Activated naive CD4-positive, alpha-beta T cell treated with anti-CD3 and anti-CD28 coated beads for 36 hours (primary cell): ENCODE results near the gene GRAMD1A. TPM values are rescaled to one million over a fixed set of nuclear protein-coding genes. Genes with fewer than 3 reads are reported as not detected.
A peak's percentile ranks its signal among the peaks of the same experiment; 100 is the strongest.
"Not testable (repeated sequence)": the region's sequence is repeated elsewhere in the genome, so short reads cannot be mapped to it uniquely, and the experiment has no call there.

Source experiments
- CTCF ChIA-PET: fragments of 350-600 bp; sonication (Branson Sonifier 250); formaldehyde crosslinking; loops from one replicate; lab custom pipeline; 2021; ENCODE audit warnings: antibody characterized with exemption; lab: Charles Lee
- DNase-seq: peaks from one replicate; pipeline ENCODE4 v3.0.0-alpha.2; 2020
- H3K27ac Mint-ChIP-seq: one replicate; pipeline ENCODE4 v1.8.0; 2021; ENCODE audit warnings: mild to moderate bottlenecking, mixed read lengths
- H3K27me3 Mint-ChIP-seq: one replicate; pipeline ENCODE4 v1.8.0; 2021; ENCODE audit warnings: low read depth, mixed read lengths
- H3K36me3 Mint-ChIP-seq: one replicate; pipeline ENCODE4 v1.8.0; 2021; ENCODE audit warnings: low read depth, mixed read lengths
- H3K4me1 Mint-ChIP-seq: one replicate; pipeline ENCODE4 v1.8.0; 2021; ENCODE audit warnings: low read depth, mixed read lengths
- H3K4me3 Mint-ChIP-seq: one replicate; pipeline ENCODE4 v1.8.0; 2021; ENCODE audit warnings: mild to moderate bottlenecking, moderate library complexity, mixed read lengths
- H3K9me3 Mint-ChIP-seq: one replicate; pipeline ENCODE4 v1.8.0; 2021; ENCODE audit warnings: mixed read lengths
- intact Hi-C: fragments of 100-400 bp; cut with micrococcal nuclease; formaldehyde crosslinking; loops from one replicate; pipeline ENCODE4 v1.15.1; 2023
- total RNA-seq, 2 experiments: library from RNA; stranded (reverse); gene quantifications; one replicate each; pipeline ENCODE4 v1.2.3, GENCODE V29; 2021

Gene GRAMD1A
- total RNA-seq, 2 experiments from 2014 or later = 117 to 125 TPM

DNA sequence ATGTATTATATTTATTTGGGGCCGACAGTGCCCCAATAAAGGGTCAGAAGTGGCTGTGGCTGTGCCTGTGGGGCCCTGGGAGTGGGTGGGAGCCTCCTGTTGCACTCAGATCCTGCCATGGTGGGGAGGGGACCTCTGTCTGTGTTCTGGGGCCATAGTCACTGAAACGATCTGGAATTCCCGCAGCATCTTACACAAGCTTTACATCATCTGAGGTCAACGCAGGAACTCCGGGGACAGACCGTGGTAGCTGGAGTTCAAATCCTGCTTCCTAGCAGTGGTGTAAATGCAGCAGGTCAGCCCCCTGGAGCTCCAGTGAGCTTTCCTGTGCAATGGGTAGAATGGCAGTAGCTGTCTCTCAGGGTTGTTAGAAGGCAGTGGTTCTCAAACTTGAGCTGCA lies 26.3 kb downstream of the GRAMD1A start:
- DNase-seq = no peak
- peaks cover 20% of the 10 kb centered on the region for H3K36me3 Mint-ChIP-seq
- CTCF ChIA-PET = interaction anchor here (1.0 to 1.3 kb wide), 3 partner anchors 13 to 54 kb away, joined by 3 to 4 read pairs (median 3); no protein-coding TSS in a partner anchor
- no peak overlapping the region for H3K27ac Mint-ChIP-seq
- H3K4me1 Mint-ChIP-seq = peaks cover 9% of the 10 kb centered on the region
- H3K27me3 Mint-ChIP-seq = peaks cover 4% of the 10 kb centered on the region
- H3K4me3 Mint-ChIP-seq = no peak overlapping the region
- H3K9me3 Mint-ChIP-seq = no peaks in the 10 kb centered on the region
- intact Hi-C loops = no loop called here

- Mint-ChIP-seq H3K27me3 (peaks cover 9% of the 10 kb centered on the region), H3K9me3 (no peaks in the 10 kb centered on the region), H3K4me3 (no peak overlapping the region), H3K4me1 (peaks cover 12% of the 10 kb centered on the region), H3K27ac (no peak overlapping the region), H3K36me3 (peaks cover 18% of the 10 kb centered on the region)
- DNase-seq = no peak
- intact Hi-C loops = no loop called here
- CTCF ChIA-PET = interaction anchor here (0.8 to 1.3 kb wide), 4 partner anchors 14 to 63 kb away, joined by 3 to 4 read pairs (median 3); no protein-coding TSS in a partner anchor
Observed at GRCh38 chr19:35027009-35027408, 26.9 kb downstream of the GRAMD1A start.

DNA sequence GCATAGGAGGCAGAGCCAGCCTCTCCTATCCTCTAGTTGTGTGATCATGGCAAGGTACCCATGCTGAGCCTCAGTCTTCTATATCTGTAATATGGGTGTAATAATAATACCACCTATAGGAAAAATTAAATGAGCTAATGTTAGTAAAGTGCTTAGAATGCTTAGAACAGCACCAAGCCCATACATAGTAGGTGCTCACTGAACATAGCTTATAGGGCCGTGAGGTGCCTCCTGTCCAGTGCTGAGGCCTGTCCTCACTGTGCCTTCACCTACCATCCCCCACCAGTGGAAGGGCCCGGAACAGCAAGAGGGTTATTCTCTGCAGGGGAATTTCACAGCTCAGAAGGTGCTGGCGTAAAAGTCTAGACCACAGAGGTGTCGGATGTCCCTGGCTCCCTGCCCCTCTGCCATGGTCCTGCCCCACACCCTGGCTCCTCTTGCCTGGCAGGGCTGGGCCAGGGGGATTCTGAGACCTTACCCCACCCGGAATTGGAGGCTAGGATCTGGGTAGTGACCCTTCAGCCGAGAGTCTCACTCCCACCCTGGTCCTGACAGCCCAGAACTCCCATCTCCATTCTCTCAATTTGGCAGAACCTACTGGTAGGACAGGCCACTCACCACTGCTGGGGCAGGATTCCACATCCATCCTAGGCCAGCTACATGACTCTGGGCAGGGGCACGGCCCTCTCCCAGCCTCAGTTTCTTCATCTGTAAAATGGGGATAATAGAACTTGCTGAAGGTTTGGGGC lies 27.9 kb downstream of the GRAMD1A start:
- CTCF ChIA-PET = interaction anchor here (0.8 to 1.5 kb wide), 3 partner anchors 16 to 62 kb away, joined by 3 to 4 read pairs (median 4); no protein-coding TSS in a partner anchor
- peaks cover 12% of the 10 kb centered on the region for H3K4me1 Mint-ChIP-seq
- peaks cover 12% of the 10 kb centered on the region for H3K36me3 Mint-ChIP-seq
- H3K9me3 Mint-ChIP-seq = no peaks in the 10 kb centered on the region
- intact Hi-C loops = no loop called here
- DNase-seq = no peak
- no peak overlapping the region for H3K4me3 Mint-ChIP-seq
- H3K27ac Mint-ChIP-seq = no peak overlapping the region
- H3K27me3 Mint-ChIP-seq = peaks cover 19% of the 10 kb centered on the region

GRCh38 chr19:35028600-35028885 lies 28.4 kb downstream of the GRAMD1A start:
- H3K27ac Mint-ChIP-seq, H3K4me3 Mint-ChIP-seq, H3K9me3 Mint-ChIP-seq, DNase-seq, intact Hi-C loops: not testable (repeated sequence)
- peaks cover 12% of the 10 kb centered on the region for H3K36me3 Mint-ChIP-seq
- H3K27me3 Mint-ChIP-seq = peaks cover 19% of the 10 kb centered on the region
- peaks cover 12% of the 10 kb centered on the region for H3K4me1 Mint-ChIP-seq
- CTCF ChIA-PET = interaction anchor here (1.5 kb wide), 1 partner anchor 56 kb away, joined by 4 read pairs; no protein-coding TSS in a partner anchor

GRCh38 chr19:35029275-35029736 lies 29.2 kb downstream of the GRAMD1A start:
- intact Hi-C loops, H3K36me3 Mint-ChIP-seq, H3K27ac Mint-ChIP-seq, CTCF ChIA-PET, H3K9me3 Mint-ChIP-seq, DNase-seq: not testable (repeated sequence)
- Mint-ChIP-seq H3K4me1 (peaks cover 12% of the 10 kb centered on the region), H3K27me3 (peaks cover 19% of the 10 kb centered on the region), H3K4me3 (peak overlapping the region; percentile 47)

DNA sequence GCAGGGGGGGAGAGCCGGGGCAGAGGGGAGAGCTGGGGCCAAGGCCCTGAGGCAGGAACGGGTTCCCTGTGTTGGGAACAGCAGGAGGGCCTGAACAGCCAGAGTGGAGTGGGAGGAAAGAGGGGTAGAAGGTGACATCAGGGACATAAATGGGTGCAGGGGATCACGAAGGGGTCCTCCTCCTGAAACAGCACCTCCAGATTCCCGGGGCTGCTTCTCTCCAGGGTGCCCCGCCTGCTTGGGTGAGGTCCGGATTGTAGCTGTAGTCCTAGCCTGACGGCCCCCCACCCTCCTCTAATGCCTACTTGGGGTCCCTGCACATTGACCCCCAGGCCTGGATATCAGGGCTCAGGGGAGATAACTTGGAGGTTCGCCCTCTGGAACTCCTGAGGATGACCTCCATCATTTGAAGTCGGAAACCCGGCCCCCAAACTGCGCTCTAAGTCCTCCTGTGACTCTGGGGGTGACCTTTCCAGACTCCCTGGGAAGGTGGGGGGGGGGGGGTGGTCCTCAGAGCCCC lies 29.7 kb downstream of the GRAMD1A start:
- H3K9me3 Mint-ChIP-seq = no peaks in the 10 kb centered on the region
- peaks cover 12% of the 10 kb centered on the region for H3K4me1 Mint-ChIP-seq
- H3K27me3 Mint-ChIP-seq = peaks cover 19% of the 10 kb centered on the region
- DNase-seq = no peak
- H3K36me3 Mint-ChIP-seq = peaks cover 8% of the 10 kb centered on the region
- intact Hi-C loops = no loop called here
- CTCF ChIA-PET = no interaction called here
- H3K4me3 Mint-ChIP-seq = peak overlapping the region; percentile 47
- no peak overlapping the region for H3K27ac Mint-ChIP-seq

- DNase-seq = peak; percentile 78
- Mint-ChIP-seq H3K9me3 (no peaks in the 10 kb centered on the region), H3K36me3 (peaks cover 6% of the 10 kb centered on the region), H3K27ac (no peak within 1 kb of the TSS), H3K4me1 (peaks cover 12% of the 10 kb centered on the region), H3K4me3 (peak within 1 kb of the TSS; percentile 65), H3K27me3 (peaks cover 19% of the 10 kb centered on the region)
- CTCF ChIA-PET = no interaction called here
- intact Hi-C loops = no loop called here
Observed at GRCh38 chr19:35030257-35031071, 30.3 kb downstream of the GRAMD1A start, which contains the start of gene SCN1B. TSS of gene SCN1B (plus strand) at chr19:35030470. CDS start at chr19:35030821, 351 bp downstream.

DNA sequence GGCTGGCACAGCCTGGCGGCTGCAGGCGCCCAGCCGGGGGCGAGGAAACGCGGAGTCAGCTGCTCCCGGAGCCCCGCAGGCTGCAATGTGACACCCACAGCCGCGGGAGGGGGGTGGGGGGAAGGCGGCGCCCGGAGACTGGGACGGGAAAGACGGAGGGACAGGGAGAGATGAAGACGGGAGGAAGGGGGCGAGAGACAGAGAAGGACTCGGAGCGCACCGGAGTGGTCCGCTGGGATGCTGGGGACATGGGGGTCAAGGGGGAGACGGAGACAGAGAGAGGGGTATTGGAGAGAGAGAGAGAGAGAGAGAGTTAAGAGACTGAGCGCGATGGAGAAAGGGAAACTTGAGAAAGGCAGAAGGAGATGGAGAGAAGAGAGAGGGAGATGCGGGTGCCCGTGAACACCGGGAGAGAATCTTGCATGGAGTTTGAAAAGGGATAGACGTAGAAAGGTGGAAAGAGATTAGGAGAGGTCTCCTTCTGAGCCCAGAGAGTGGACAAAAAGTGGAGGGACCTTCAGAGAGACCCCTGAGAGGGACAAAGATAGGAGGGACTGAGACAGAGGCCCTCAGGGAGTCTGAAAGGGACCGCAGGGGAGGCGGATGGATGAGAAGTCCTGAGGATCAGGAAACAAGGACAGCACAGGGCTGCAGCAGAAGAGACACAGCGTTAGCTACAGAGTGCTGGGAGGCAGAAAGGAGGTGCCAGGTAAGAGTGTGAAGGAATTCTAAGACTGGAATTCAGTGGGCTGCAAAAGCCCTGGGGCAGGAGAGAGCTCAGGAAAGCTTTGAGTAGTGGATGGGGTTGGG lies 31.2 kb downstream of the GRAMD1A start:
- Mint-ChIP-seq H3K4me1 (peaks cover 12% of the 10 kb centered on the region), H3K27me3 (peaks cover 19% of the 10 kb centered on the region), H3K27ac (no peak overlapping the region), H3K9me3 (no peaks in the 10 kb centered on the region), H3K4me3 (peak overlapping the region; percentile 65), H3K36me3 (peaks cover 5% of the 10 kb centered on the region)
- CTCF ChIA-PET = interaction anchor here (1.0 to 1.6 kb wide), 2 partner anchors 13 to 46 kb away, joined by 3 to 7 read pairs; no protein-coding TSS in a partner anchor
- no peak for DNase-seq
- intact Hi-C loops = no loop called here

- Mint-ChIP-seq H3K36me3 (peaks cover 3% of the 10 kb centered on the region), H3K27ac (no peak overlapping the region), H3K4me1 (peaks cover 12% of the 10 kb centered on the region), H3K4me3 (no peak overlapping the region), H3K9me3 (no peaks in the 10 kb centered on the region), H3K27me3 (peaks cover 19% of the 10 kb centered on the region)
- no peak for DNase-seq
- intact Hi-C loops = no loop called here
- CTCF ChIA-PET = interaction anchor here (1.0 to 1.6 kb wide), 2 partner anchors 12 to 47 kb away, joined by 3 to 7 read pairs; no protein-coding TSS in a partner anchor
Observed at GRCh38 chr19:35032356-35032865, 32.3 kb downstream of the GRAMD1A start.

GRCh38 chr19:35033067-35034004 lies 33.2 kb downstream of the GRAMD1A start:
- H3K27ac Mint-ChIP-seq = no peak overlapping the region
- intact Hi-C loops = no loop called here
- peaks cover 12% of the 10 kb centered on the region for H3K4me1 Mint-ChIP-seq
- no peaks in the 10 kb centered on the region for H3K9me3 Mint-ChIP-seq
- CTCF ChIA-PET = interaction anchor here (1.5 kb wide), 1 partner anchor 11 kb away, joined by 8 read pairs; no protein-coding TSS in a partner anchor
- peaks cover 2% of the 10 kb centered on the region for H3K36me3 Mint-ChIP-seq
- DNase-seq = no peak
- no peak overlapping the region for H3K4me3 Mint-ChIP-seq
- peaks cover 19% of the 10 kb centered on the region for H3K27me3 Mint-ChIP-seq
